COLO668 (cell line): Measurements from ENCODE around the gene P4HA3.
A peak's percentile ranks its signal among the peaks of the same experiment; 100 is the strongest.

ENCODE experiments used
- DNase-seq: peaks from one replicate; lab custom pipeline; 2025; ENCODE audit not compliant: unreplicated experiment; lab: John Stamatoyannopoulos, UW

The P4HA3 gene

GRCh38 chr11:74268456-74268855 lies 43.0 kb downstream of the P4HA3 start:
- no peak for DNase-seq

- DNase-seq, result no peak
Observed at GRCh38 chr11:74267014-74267413, 44.4 kb downstream of the P4HA3 start.

GRCh38 chr11:74265256-74265655 lies 46.2 kb downstream of the P4HA3 start:
- DNase-seq, result no peak

GRCh38 chr11:74262725-74263124 lies 48.7 kb downstream of the P4HA3 start:
- DNase-seq, result no peak

- DNase-seq, result peak; percentile 15
Observed at GRCh38 chr11:74257959-74258553, 53.4 kb downstream of the P4HA3 start.

GRCh38 chr11:74256378-74257133 lies 54.9 kb downstream of the P4HA3 start:
- no peak for DNase-seq

- DNase-seq, result peak; percentile 36
Observed at GRCh38 chr11:74255741-74256375, 55.6 kb downstream of the P4HA3 start.

GRCh38 chr11:74253361-74253760 lies 58.1 kb downstream of the P4HA3 start:
- no peak for DNase-seq

GRCh38 chr11:74249496-74249895 lies 61.9 kb downstream of the P4HA3 start:
- no peak for DNase-seq

- DNase-seq, result no peak
Observed at GRCh38 chr11:74248469-74248868, 63.0 kb downstream of the P4HA3 start.

- no peak for DNase-seq
Observed at GRCh38 chr11:74238243-74238642, 73.2 kb downstream of the P4HA3 start.

- DNase-seq, result no peak
Observed at GRCh38 chr11:74237541-74237940, 73.9 kb downstream of the P4HA3 start.

GRCh38 chr11:74235121-74235520 lies 76.3 kb downstream of the P4HA3 start:
- no peak for DNase-seq

- no peak for DNase-seq
Observed at GRCh38 chr11:74233683-74234082, 77.8 kb downstream of the P4HA3 start.

GRCh38 chr11:74232311-74232950 lies 79.0 kb downstream of the P4HA3 start:
- DNase-seq, result no peak

- DNase-seq, result no peak
Observed at GRCh38 chr11:74226907-74227306, 84.5 kb downstream of the P4HA3 start.

- no peak for DNase-seq
Observed at GRCh38 chr11:74225565-74225964, 85.9 kb downstream of the P4HA3 start.

- DNase-seq, result no peak
Observed at GRCh38 chr11:74221816-74222215, 89.6 kb downstream of the P4HA3 start.

GRCh38 chr11:74220376-74220775 lies 91.1 kb downstream of the P4HA3 start:
- DNase-seq, result no peak
